Activated naive CD4-positive, alpha-beta T cell treated with anti-CD3 and anti-CD28 coated beads for 36 hours (primary cell): Measurements from ENCODE around the gene PKN2. TPM values are rescaled to one million over a fixed set of nuclear protein-coding genes. Genes with fewer than 3 reads are reported as not detected.
A peak's percentile ranks its signal among the peaks of the same experiment; 100 is the strongest.

Source experiments
- CTCF ChIA-PET: fragments of 350-600 bp; sonication (Branson Sonifier 250); formaldehyde crosslinking; loops from one replicate; lab custom pipeline; 2021; ENCODE audit warnings: antibody characterized with exemption; lab: Charles Lee
- DNase-seq: peaks from one replicate; pipeline ENCODE4 v3.0.0-alpha.2; 2020
- H3K27ac Mint-ChIP-seq: one replicate; pipeline ENCODE4 v1.8.0; 2021; ENCODE audit warnings: mild to moderate bottlenecking, mixed read lengths
- H3K27me3 Mint-ChIP-seq: one replicate; pipeline ENCODE4 v1.8.0; 2021; ENCODE audit warnings: low read depth, mixed read lengths
- H3K36me3 Mint-ChIP-seq: one replicate; pipeline ENCODE4 v1.8.0; 2021; ENCODE audit warnings: low read depth, mixed read lengths
- H3K4me1 Mint-ChIP-seq: one replicate; pipeline ENCODE4 v1.8.0; 2021; ENCODE audit warnings: low read depth, mixed read lengths
- H3K4me3 Mint-ChIP-seq: one replicate; pipeline ENCODE4 v1.8.0; 2021; ENCODE audit warnings: mild to moderate bottlenecking, moderate library complexity, mixed read lengths
- H3K9me3 Mint-ChIP-seq: one replicate; pipeline ENCODE4 v1.8.0; 2021; ENCODE audit warnings: mixed read lengths
- intact Hi-C: fragments of 100-400 bp; cut with micrococcal nuclease; formaldehyde crosslinking; loops from one replicate; pipeline ENCODE4 v1.15.1; 2023
- total RNA-seq, 2 experiments: library from RNA; stranded (reverse); gene quantifications; one replicate each; pipeline ENCODE4 v1.2.3, GENCODE V29; 2021

The PKN2 gene
- total RNA-seq, result 10 to 100 TPM; 17.2 to 17.9 TPM

- Mint-ChIP-seq H3K4me3 (peak within 1 kb of the TSS; percentile 97), H3K27ac (peak within 1 kb of the TSS; percentile 93), H3K36me3 (peaks cover 4% of the 10 kb centered on the region), H3K9me3 (no peaks in the 10 kb centered on the region), H3K4me1 (peaks cover 31% of the 10 kb centered on the region), H3K27me3 (no peaks in the 10 kb centered on the region)
- intact Hi-C loops, result loop anchor here (1.0 to 10.0 kb wide), 15 partner anchors 23 to 1979 kb away; partner anchors contain the start of genes GBP4, GTF2B, HS2ST1 and KYAT3
- CTCF ChIA-PET, result interaction anchor here (0.8 to 3.4 kb wide), 6 partner anchors 19 to 207 kb away, joined by 4 to 26 read pairs (median 9); no protein-coding TSS in a partner anchor
- peak; percentile 98 for DNase-seq
These were observed at the start of gene PKN2 for GRCh38 chr1:88683541-88684481. TSS of gene PKN2 (plus strand) at chr1:88684273. CDS start at chr1:88684581, 308 bp downstream.

GRCh38 chr1:88634538-88634937, 49.5 kb upstream of the PKN2 start:
- DNase-seq, result no peak
- H3K9me3 Mint-ChIP-seq, result peaks cover 28% of the 10 kb centered on the region
- no peaks in the 10 kb centered on the region for H3K36me3 Mint-ChIP-seq
- no peaks in the 10 kb centered on the region for H3K27me3 Mint-ChIP-seq
- H3K27ac Mint-ChIP-seq, result no peak overlapping the region
- CTCF ChIA-PET, result interaction anchor here (1.2 kb wide), 1 partner anchor 21 kb away, joined by 4 read pairs; no protein-coding TSS in a partner anchor
- no peak overlapping the region for H3K4me3 Mint-ChIP-seq
- H3K4me1 Mint-ChIP-seq, result no peaks in the 10 kb centered on the region
- intact Hi-C loops, result no loop called here

- intact Hi-C loops, result no loop called here
- H3K9me3 Mint-ChIP-seq, result peaks cover 17% of the 10 kb centered on the region
- no peak overlapping the region for H3K27ac Mint-ChIP-seq
- no peaks in the 10 kb centered on the region for H3K36me3 Mint-ChIP-seq
- CTCF ChIA-PET, result interaction anchor here (1.3 kb wide), 1 partner anchor 15 kb away, joined by 4 read pairs; no protein-coding TSS in a partner anchor
- H3K4me1 Mint-ChIP-seq, result no peaks in the 10 kb centered on the region
- no peak for DNase-seq
- no peak overlapping the region for H3K4me3 Mint-ChIP-seq
- H3K27me3 Mint-ChIP-seq, result peaks cover 2% of the 10 kb centered on the region
These were observed 44.0 kb upstream of the PKN2 start for GRCh38 chr1:88640060-88640459.

DNA sequence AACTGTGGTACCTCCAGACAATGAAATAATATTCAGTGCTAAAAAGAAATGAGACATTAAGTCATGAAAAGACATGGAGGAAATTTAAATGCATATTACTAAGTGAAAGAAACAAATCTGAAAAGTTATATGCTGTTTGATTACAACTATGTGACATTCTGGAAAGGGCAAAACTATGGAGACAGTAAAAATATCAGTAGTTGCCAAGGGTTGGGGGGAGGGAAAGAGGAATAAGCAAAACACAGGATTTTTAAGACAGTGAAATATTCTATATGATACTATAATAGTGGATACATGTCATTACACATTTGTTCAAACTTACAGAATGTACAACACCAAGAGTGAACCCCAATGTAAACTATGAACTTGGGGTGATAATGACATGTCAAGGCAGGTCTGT, 38.2 kb upstream of the PKN2 start:
- H3K27ac Mint-ChIP-seq, result no peak overlapping the region
- no peak for DNase-seq
- no peaks in the 10 kb centered on the region for H3K4me1 Mint-ChIP-seq
- CTCF ChIA-PET, result interaction anchor here (2.0 kb wide), 1 partner anchor 10 kb away, joined by 8 read pairs; no protein-coding TSS in a partner anchor
- H3K36me3 Mint-ChIP-seq, result no peaks in the 10 kb centered on the region
- intact Hi-C loops, result no loop called here
- H3K9me3 Mint-ChIP-seq, result no peaks in the 10 kb centered on the region
- peaks cover 2% of the 10 kb centered on the region for H3K27me3 Mint-ChIP-seq
- H3K4me3 Mint-ChIP-seq, result no peak overlapping the region

- intact Hi-C loops, result no loop called here
- Mint-ChIP-seq H3K4me3 (no peak overlapping the region), H3K36me3 (no peaks in the 10 kb centered on the region), H3K4me1 (no peaks in the 10 kb centered on the region), H3K27ac (no peak overlapping the region), H3K9me3 (no peaks in the 10 kb centered on the region), H3K27me3 (peaks cover 2% of the 10 kb centered on the region)
- CTCF ChIA-PET, result interaction anchor here (0.9 to 2.0 kb wide), 2 partner anchors 9 to 230 kb away, joined by 3 to 8 read pairs; no protein-coding TSS in a partner anchor
- no peak for DNase-seq
These were observed 37.4 kb upstream of the PKN2 start for GRCh38 chr1:88646476-88647248.

- peaks cover 2% of the 10 kb centered on the region for H3K27me3 Mint-ChIP-seq
- H3K9me3 Mint-ChIP-seq, result no peaks in the 10 kb centered on the region
- no peak overlapping the region for H3K27ac Mint-ChIP-seq
- no peaks in the 10 kb centered on the region for H3K36me3 Mint-ChIP-seq
- no peak overlapping the region for H3K4me3 Mint-ChIP-seq
- intact Hi-C loops, result no loop called here
- H3K4me1 Mint-ChIP-seq, result no peaks in the 10 kb centered on the region
- DNase-seq, result peak; percentile 20
- CTCF ChIA-PET, result interaction anchor here (0.9 to 2.0 kb wide), 4 partner anchors 8 to 230 kb away, joined by 3 to 8 read pairs (median 4); no protein-coding TSS in a partner anchor
These were observed 36.8 kb upstream of the PKN2 start for GRCh38 chr1:88647249-88647645.

DNA sequence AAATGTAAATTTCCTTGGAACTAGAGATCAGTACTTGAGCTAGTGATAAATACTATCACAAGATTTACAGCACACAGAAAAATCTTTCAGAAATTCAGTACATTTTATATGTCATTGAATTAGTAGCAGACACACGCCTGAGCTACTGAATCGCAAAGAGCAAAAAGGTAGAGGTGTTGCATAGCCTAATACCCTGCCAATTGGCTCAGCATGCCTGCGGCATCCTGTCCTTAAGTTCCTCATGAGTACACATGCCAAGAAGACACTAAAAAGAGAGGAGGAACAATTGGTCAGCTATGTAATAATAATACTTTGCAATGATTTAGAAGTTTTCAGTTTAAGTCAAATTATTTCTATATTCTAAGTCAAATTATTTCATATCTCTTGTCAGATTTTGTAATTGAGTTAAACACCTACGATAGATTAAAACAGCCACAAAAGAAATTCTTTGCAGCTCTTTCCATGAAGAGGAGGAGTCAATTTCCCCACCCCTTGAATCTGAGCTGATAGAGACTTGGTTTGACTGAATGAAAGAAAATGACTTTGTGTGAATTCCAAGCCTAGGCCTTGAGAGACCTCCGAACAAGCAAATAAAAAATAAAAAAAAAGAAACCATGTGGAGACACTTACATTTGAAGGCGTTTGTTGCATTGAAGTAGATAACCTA, 36.2 kb upstream of the PKN2 start:
- H3K9me3 Mint-ChIP-seq, result no peaks in the 10 kb centered on the region
- CTCF ChIA-PET, result interaction anchor here (0.9 to 2.0 kb wide), 4 partner anchors 8 to 229 kb away, joined by 3 to 8 read pairs (median 4); no protein-coding TSS in a partner anchor
- no peaks in the 10 kb centered on the region for H3K4me1 Mint-ChIP-seq
- no peak for DNase-seq
- no peaks in the 10 kb centered on the region for H3K27me3 Mint-ChIP-seq
- no peak overlapping the region for H3K27ac Mint-ChIP-seq
- no peak overlapping the region for H3K4me3 Mint-ChIP-seq
- H3K36me3 Mint-ChIP-seq, result no peaks in the 10 kb centered on the region
- intact Hi-C loops, result no loop called here

GRCh38 chr1:88648706-88649105, 35.4 kb upstream of the PKN2 start:
- intact Hi-C loops, result no loop called here
- H3K27ac Mint-ChIP-seq, result no peak overlapping the region
- no peaks in the 10 kb centered on the region for H3K9me3 Mint-ChIP-seq
- CTCF ChIA-PET, result interaction anchor here (0.6 kb wide), 1 partner anchor 87 kb away, joined by 3 read pairs; no protein-coding TSS in a partner anchor
- H3K27me3 Mint-ChIP-seq, result no peaks in the 10 kb centered on the region
- no peaks in the 10 kb centered on the region for H3K4me1 Mint-ChIP-seq
- no peak for DNase-seq
- no peak overlapping the region for H3K4me3 Mint-ChIP-seq
- no peaks in the 10 kb centered on the region for H3K36me3 Mint-ChIP-seq

DNA sequence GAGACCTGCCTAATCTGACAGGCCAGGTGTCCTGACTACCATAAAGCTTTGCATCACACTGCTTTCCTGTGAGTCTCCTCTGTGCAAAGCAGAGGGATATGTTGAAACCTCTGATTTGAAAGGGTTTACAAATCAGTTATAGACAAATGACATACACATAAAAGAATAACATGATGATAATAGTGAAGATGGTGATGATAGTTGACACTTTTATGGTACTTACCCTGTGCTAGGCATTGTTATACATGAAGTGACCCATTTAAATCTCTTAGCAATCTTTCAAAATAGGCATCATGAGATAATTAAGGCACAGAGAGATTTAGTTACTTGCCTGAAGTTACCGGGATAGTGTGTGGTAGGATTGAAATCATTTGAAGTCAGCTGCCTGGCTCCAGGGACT, 34.1 kb upstream of the PKN2 start:
- intact Hi-C loops, result no loop called here
- no peak overlapping the region for H3K27ac Mint-ChIP-seq
- no peaks in the 10 kb centered on the region for H3K4me1 Mint-ChIP-seq
- no peaks in the 10 kb centered on the region for H3K9me3 Mint-ChIP-seq
- H3K4me3 Mint-ChIP-seq, result no peak overlapping the region
- no peaks in the 10 kb centered on the region for H3K27me3 Mint-ChIP-seq
- DNase-seq, result no peak
- CTCF ChIA-PET, result interaction anchor here (0.8 kb wide), 1 partner anchor 9 kb away, joined by 4 read pairs; no protein-coding TSS in a partner anchor
- H3K36me3 Mint-ChIP-seq, result no peaks in the 10 kb centered on the region

- H3K27ac Mint-ChIP-seq, result no peak overlapping the region
- H3K9me3 Mint-ChIP-seq, result no peaks in the 10 kb centered on the region
- DNase-seq, result no peak
- H3K4me1 Mint-ChIP-seq, result no peaks in the 10 kb centered on the region
- no peak overlapping the region for H3K4me3 Mint-ChIP-seq
- intact Hi-C loops, result no loop called here
- no peaks in the 10 kb centered on the region for H3K27me3 Mint-ChIP-seq
- CTCF ChIA-PET, result interaction anchor here (0.6 kb wide), 4 partner anchors 44 to 239 kb away, joined by 3 to 5 read pairs (median 4); no protein-coding TSS in a partner anchor
- H3K36me3 Mint-ChIP-seq, result no peaks in the 10 kb centered on the region
These were observed 33.2 kb upstream of the PKN2 start for GRCh38 chr1:88650676-88651418.

GRCh38 chr1:88655140-88655539, 28.9 kb upstream of the PKN2 start:
- Mint-ChIP-seq H3K4me3 (no peak overlapping the region), H3K4me1 (peaks cover 9% of the 10 kb centered on the region), H3K27me3 (no peaks in the 10 kb centered on the region), H3K9me3 (no peaks in the 10 kb centered on the region), H3K27ac (no peak overlapping the region), H3K36me3 (no peaks in the 10 kb centered on the region)
- CTCF ChIA-PET, result interaction anchor here (0.6 to 5.8 kb wide), 13 partner anchors 8 to 1955 kb away, joined by 3 to 63 read pairs (median 6); partner anchors contain the start of gene PKN2
- intact Hi-C loops, result loop anchor here (1.0 to 5.0 kb wide), 4 partner anchors 29 to 222 kb away; partner anchors contain the start of gene PKN2
- no peak for DNase-seq
